Forelimb muscle (tissue), 1 donor: ENCODE measurements around the gene WSCD2. TPM values are rescaled to one million over a fixed set of nuclear protein-coding genes. Genes with fewer than 3 reads are reported as not detected.

Experiments
- polyA plus RNA-seq: library from polyadenylated mRNA; unstranded; fragments of 120-200 nt; gene quantifications from one replicate; pipeline ENCODE4 v1.2.1, GENCODE V29; 2013; ENCODE audit not compliant: insufficient read length

The WSCD2 gene
- polyA plus RNA-seq, 1 donor = 1.9 TPM

Other genes with a start within 250 kb of the WSCD2 start
- 2.6 TPM for gene CMKLR1, start 210.0 kb downstream of the WSCD2 start, polyA plus RNA-seq